ENCODE data around the gene BACE2. TPM values are rescaled to one million over a fixed set of nuclear protein-coding genes. Genes with fewer than 3 reads are reported as not detected.

The BACE2 gene
- total and polyA plus RNA-seq, 4 donors = 1.7 to 16.7 (median 5.6) TPM

DNA sequence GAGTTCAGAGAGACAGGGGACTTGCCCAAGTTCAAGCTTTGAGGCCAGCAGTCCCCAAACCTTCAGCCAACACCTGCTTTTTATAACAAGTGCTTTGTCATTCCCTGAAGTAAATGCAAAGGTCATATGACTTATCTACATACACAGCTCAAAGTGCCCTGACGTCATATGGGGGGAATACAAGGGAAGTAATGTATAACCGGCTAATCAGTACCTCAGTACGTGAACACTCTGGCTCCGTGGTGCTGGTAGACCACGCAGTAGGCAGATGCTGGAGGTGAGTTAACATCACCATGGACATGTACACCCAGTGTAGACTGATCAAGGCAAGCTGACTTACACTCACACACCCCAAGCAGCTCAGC lies 60.0 kb downstream of the BACE2 start:
- no peaks in the 10 kb centered on the region for H3K4me1 ChIP-seq (ENCODE audit: control insufficient read depth in 4 of 4, insufficient read depth in 4 of 4, low read length in 3 of 4)
- no peaks in the 10 kb centered on the region for H3K36me3 ChIP-seq (ENCODE audit: control insufficient read depth in 4 of 4, insufficient read depth in 3 of 4, low read depth in 1 of 4, low read length in 3 of 4)
- DNase-seq (ENCODE audit: low spot score) = no peak
- TF ChIP-seq NR2F2 (IDR thresholded peaks at IDR 0.05) (no peak), GABPA (IDR thresholded peaks at IDR 0.05 in 1 of 2, conservative IDR thresholded peaks at IDR 0.05 in 1 of 2) (no peak), HNF4A (conservative IDR thresholded peaks at IDR 0.05) (no peak), EGR1 (IDR thresholded peaks at IDR 0.05; ENCODE audit: low read depth in 2 of 2) (no peak), RAD21 (IDR thresholded peaks at IDR 0.05) (no peak), FOXA2 (IDR thresholded peaks at IDR 0.05) (no peak), JUND (IDR thresholded peaks at IDR 0.05) (no peak)
- TF ChIP-seq, protein P1, sequence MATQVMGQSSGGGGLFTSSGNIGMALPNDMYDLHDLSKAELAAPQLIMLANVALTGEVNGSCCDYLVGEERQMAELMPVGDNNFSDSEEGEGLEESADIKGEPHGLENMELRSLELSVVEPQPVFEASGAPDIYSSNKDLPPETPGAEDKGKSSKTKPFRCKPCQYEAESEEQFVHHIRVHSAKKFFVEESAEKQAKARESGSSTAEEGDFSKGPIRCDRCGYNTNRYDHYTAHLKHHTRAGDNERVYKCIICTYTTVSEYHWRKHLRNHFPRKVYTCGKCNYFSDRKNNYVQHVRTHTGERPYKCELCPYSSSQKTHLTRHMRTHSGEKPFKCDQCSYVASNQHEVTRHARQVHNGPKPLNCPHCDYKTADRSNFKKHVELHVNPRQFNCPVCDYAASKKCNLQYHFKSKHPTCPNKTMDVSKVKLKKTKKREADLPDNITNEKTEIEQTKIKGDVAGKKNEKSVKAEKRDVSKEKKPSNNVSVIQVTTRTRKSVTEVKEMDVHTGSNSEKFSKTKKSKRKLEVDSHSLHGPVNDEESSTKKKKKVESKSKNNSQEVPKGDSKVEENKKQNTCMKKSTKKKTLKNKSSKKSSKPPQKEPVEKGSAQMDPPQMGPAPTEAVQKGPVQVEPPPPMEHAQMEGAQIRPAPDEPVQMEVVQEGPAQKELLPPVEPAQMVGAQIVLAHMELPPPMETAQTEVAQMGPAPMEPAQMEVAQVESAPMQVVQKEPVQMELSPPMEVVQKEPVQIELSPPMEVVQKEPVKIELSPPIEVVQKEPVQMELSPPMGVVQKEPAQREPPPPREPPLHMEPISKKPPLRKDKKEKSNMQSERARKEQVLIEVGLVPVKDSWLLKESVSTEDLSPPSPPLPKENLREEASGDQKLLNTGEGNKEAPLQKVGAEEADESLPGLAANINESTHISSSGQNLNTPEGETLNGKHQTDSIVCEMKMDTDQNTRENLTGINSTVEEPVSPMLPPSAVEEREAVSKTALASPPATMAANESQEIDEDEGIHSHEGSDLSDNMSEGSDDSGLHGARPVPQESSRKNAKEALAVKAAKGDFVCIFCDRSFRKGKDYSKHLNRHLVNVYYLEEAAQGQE (IDR thresholded peaks at IDR 0.05) = no peak
- TF ChIP-seq, protein P2, sequence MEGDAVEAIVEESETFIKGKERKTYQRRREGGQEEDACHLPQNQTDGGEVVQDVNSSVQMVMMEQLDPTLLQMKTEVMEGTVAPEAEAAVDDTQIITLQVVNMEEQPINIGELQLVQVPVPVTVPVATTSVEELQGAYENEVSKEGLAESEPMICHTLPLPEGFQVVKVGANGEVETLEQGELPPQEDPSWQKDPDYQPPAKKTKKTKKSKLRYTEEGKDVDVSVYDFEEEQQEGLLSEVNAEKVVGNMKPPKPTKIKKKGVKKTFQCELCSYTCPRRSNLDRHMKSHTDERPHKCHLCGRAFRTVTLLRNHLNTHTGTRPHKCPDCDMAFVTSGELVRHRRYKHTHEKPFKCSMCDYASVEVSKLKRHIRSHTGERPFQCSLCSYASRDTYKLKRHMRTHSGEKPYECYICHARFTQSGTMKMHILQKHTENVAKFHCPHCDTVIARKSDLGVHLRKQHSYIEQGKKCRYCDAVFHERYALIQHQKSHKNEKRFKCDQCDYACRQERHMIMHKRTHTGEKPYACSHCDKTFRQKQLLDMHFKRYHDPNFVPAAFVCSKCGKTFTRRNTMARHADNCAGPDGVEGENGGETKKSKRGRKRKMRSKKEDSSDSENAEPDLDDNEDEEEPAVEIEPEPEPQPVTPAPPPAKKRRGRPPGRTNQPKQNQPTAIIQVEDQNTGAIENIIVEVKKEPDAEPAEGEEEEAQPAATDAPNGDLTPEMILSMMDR (IDR thresholded peaks at IDR 0.05; ENCODE audit: low read depth, low read length, missing input control) = no peak
- TF ChIP-seq, protein P3, sequence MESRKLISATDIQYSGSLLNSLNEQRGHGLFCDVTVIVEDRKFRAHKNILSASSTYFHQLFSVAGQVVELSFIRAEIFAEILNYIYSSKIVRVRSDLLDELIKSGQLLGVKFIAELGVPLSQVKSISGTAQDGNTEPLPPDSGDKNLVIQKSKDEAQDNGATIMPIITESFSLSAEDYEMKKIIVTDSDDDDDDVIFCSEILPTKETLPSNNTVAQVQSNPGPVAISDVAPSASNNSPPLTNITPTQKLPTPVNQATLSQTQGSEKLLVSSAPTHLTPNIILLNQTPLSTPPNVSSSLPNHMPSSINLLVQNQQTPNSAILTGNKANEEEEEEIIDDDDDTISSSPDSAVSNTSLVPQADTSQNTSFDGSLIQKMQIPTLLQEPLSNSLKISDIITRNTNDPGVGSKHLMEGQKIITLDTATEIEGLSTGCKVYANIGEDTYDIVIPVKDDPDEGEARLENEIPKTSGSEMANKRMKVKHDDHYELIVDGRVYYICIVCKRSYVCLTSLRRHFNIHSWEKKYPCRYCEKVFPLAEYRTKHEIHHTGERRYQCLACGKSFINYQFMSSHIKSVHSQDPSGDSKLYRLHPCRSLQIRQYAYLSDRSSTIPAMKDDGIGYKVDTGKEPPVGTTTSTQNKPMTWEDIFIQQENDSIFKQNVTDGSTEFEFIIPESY (IDR thresholded peaks at IDR 0.05) = no peak
- no peaks in the 10 kb centered on the region for H3K9me3 ChIP-seq (ENCODE audit: control insufficient read depth in 4 of 4, low read length in 3 of 4)
- no peak overlapping the region for H3K4me3 ChIP-seq (ENCODE audit: low read depth in 1 of 3, low read length in 3 of 3)
- no peak overlapping the region for H3K27ac ChIP-seq (ENCODE audit: low read depth in 1 of 2, low read length in 2 of 2)
- WGBS = 67% methylated on average over 5 of the region's 5 CpGs
- no peaks in the 10 kb centered on the region for H3K27me3 ChIP-seq (ENCODE audit: control insufficient read depth in 4 of 4, insufficient read depth in 4 of 4, low read length in 3 of 4)
- no peak overlapping the region for H3K9ac ChIP-seq (ENCODE audit: low read depth in 1 of 2, low read length in 2 of 2)

DNA sequence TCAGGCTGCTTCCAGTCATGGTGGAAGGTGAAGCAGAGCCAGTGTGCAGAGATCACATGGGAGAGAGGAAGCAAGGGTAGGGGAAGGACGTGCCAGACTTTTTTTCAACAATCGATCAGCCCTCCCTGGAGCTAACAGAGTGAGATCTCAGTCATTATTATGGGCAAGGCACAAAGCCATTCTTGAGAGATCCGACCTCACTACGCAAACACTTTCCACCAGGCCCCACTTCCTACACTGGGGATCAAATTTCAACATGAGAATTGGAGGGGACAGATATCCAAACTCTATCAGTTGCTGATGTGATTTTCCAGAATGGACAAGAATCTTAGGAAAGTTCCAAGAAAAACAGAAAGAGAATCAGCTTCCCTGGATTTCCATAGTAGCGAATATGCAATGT lies 60.5 kb downstream of the BACE2 start:
- no peak overlapping the region for H3K27ac ChIP-seq (ENCODE audit: low read depth in 1 of 2, low read length in 2 of 2)
- no peaks in the 10 kb centered on the region for H3K4me1 ChIP-seq (ENCODE audit: control insufficient read depth in 4 of 4, insufficient read depth in 4 of 4, low read length in 3 of 4)
- no peak overlapping the region for H3K9ac ChIP-seq (ENCODE audit: low read depth in 1 of 2, low read length in 2 of 2)
- WGBS = 74% methylated on average over 5 of the region's 5 CpGs
- no peak overlapping the region for H3K4me3 ChIP-seq (ENCODE audit: low read depth in 1 of 3, low read length in 3 of 3)
- no peaks in the 10 kb centered on the region for H3K27me3 ChIP-seq (ENCODE audit: control insufficient read depth in 4 of 4, insufficient read depth in 4 of 4, low read length in 3 of 4)
- H3K36me3 ChIP-seq (ENCODE audit: control insufficient read depth in 4 of 4, insufficient read depth in 3 of 4, low read depth in 1 of 4, low read length in 3 of 4) = no peaks in the 10 kb centered on the region
- no peaks in the 10 kb centered on the region for H3K9me3 ChIP-seq (ENCODE audit: control insufficient read depth in 4 of 4, low read length in 3 of 4)
- DNase-seq (ENCODE audit: low spot score) = no peak
- TF ChIP-seq YY1 (IDR thresholded peaks at IDR 0.05) = no peak
- TF ChIP-seq, protein P4, sequence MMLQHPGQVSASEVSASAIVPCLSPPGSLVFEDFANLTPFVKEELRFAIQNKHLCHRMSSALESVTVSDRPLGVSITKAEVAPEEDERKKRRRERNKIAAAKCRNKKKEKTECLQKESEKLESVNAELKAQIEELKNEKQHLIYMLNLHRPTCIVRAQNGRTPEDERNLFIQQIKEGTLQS (IDR thresholded peaks at IDR 0.05) = no peak
- TF ChIP-seq, protein P2 (IDR thresholded peaks at IDR 0.05; ENCODE audit: low read depth, low read length, missing input control) = no peak
- no peak for TF ChIP-seq FOXA1 (IDR thresholded peaks at IDR 0.05)
- TF ChIP-seq SP1 (IDR thresholded peaks at IDR 0.05) = no peak
- no peak for TF ChIP-seq RAD21 (IDR thresholded peaks at IDR 0.05)
- TF ChIP-seq NR2F2 (IDR thresholded peaks at IDR 0.05) = no peak
- TF ChIP-seq, protein P3 (IDR thresholded peaks at IDR 0.05) = no peak
- TF ChIP-seq HNF4G (IDR thresholded peaks at IDR 0.05) = no peak
- no peak for TF ChIP-seq GABPA (IDR thresholded peaks at IDR 0.05 in 1 of 2, conservative IDR thresholded peaks at IDR 0.05 in 1 of 2)
- no peak for TF ChIP-seq FOXA2 (IDR thresholded peaks at IDR 0.05)
- TF ChIP-seq, protein P1 (IDR thresholded peaks at IDR 0.05) = no peak

Measured in liver (tissue), 9 donors.